Renal cortex interstitium (tissue), 11 donors: ENCODE results near the gene ANKRD40CL. TPM values are rescaled to one million over a fixed set of nuclear protein-coding genes. Genes with fewer than 3 reads are reported as not detected.

Experiments
- DNase-seq, 11 donors: peaks; one replicate each; pipeline ENCODE4 v3.0.0-alpha.2; 2013; ENCODE audit warnings: low read depth in 9 of 11, low spot score in 4 of 11; ENCODE audit errors: extremely low read depth in 1 of 11
- polyA plus RNA-seq, 3 donors: library from polyadenylated mRNA; unstranded; fragments of 120-200 nt; gene quantifications; one replicate each; pipeline ENCODE4 v1.2.1, GENCODE V29; 2013; ENCODE audit not compliant: insufficient read length in 3 of 3

ANKRD40CL gene
- polyA plus RNA-seq, 3 donors: 0.13 to 0.24 (median 0.23) TPM

- DNase-seq: no peak
Observed at GRCh38 chr17:50766222-50767023, 895 bp downstream of the ANKRD40CL start.

- no peak for DNase-seq
Observed at GRCh38 chr17:50765454-50766221, 1.7 kb downstream of the ANKRD40CL start.

- DNase-seq: no peak
Observed at GRCh38 chr17:50764734-50765149, 2.6 kb downstream of the ANKRD40CL start.

DNA sequence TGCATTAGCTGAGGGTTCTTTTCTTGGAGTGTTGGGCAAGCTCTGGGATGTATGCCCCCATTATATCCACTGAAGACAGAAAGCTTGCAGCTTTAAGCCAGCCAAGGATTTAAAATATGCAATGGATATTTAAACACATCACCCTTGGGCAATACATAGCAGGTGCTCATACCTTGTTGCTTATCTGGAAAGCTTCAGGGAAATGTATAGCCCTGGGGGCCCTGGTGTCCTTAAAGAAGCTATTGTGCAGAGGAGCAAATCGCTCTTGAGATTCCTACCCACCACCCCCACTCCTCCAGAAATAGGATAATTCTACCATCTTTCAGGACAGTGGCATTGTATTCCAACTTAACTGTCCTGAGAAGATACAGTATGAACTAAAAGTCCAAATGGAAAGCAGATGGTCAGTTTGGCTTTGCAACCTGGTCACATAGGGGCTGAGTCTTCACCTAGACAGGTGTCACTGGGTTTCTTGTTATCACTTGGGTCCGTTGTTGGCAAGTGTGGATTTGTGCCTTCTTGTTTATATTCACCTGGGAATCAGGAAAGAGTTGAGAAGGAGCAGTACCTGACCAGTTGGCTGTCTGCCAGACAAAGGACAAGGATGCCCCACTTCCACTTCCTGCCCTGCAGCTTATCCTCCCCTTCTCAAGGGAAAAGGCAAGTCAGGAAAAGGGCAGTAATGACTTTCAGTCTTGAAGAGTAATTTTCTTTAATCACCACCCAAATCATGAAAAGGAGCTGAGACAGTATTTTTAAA lies 3.4 kb downstream of the ANKRD40CL start:
- no peak for DNase-seq

- no peak for DNase-seq
Observed at GRCh38 chr17:50762177-50762576, 5.1 kb downstream of the ANKRD40CL start.

- no peak for DNase-seq
Observed at GRCh38 chr17:50758989-50759544, 8.3 kb downstream of the ANKRD40CL start.

DNA sequence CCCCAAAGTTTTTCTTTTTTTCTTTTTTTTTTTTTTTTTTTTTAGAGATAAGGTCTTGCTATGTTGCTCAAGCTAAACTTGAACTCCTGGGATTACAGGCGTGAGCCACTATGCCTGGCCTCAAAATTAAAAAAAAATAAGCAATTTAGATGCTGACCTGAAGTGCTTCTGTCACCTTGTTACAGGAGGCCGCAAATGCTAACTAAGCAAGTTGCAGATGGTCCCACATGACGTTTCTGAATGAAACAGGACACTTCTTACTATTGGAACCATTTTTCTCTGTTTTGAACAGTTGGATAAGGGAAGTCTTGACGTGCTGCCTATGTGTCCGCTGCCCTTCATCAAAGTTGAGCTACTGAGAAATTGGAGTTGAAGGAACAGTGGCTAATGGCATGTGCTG lies 8.8 kb downstream of the ANKRD40CL start:
- no peak for DNase-seq

DNA sequence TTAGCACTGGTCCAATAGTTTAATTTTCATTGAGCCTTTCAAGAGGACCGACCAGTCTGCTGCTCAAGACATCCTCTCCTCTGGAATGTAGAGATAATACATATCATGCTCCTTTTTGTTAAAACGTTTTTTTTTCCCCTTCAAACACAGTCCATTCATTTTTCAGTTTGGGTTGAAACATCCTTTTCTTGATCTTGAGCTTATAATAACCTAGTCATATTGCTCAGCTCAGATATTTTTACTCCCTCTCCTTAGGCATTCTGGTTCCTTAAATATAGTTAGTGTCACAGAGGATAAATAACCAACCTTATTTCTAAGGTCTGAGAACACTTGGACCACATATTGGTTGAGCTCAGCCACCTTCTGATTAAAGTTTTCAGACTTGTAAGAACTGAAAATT lies 12.8 kb downstream of the ANKRD40CL start:
- no peak for DNase-seq

- DNase-seq: no peak
Observed at GRCh38 chr17:50749245-50749644, 18.1 kb downstream of the ANKRD40CL start.

- DNase-seq: no peak
Observed at GRCh38 chr17:50745631-50746030, 21.7 kb downstream of the ANKRD40CL start.

DNA sequence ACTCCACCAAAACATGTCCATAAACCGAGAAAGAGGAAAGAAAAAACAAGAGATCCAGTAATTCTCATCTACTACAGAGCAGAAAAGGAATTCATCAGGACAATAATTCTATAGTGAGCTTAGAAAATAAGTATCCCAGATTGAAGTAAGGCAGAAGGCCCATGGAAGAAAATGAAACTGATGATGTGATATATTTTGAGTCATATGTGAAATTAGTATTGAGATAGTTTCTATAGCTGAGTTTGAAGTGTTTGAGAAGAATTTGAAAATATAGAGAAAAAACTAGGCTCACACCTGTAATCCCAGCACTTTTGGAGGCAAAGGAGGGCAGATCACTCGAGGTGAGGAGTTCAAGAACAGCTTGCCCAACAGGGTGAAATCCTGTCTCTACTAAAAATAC lies 28.2 kb downstream of the ANKRD40CL start:
- no peak for DNase-seq

GRCh38 chr17:50737118-50737698 lies 30.1 kb downstream of the ANKRD40CL start:
- no peak for DNase-seq

- no peak for DNase-seq
Observed at GRCh38 chr17:50735287-50735686, 32.0 kb downstream of the ANKRD40CL start.

- DNase-seq: no peak
Observed at GRCh38 chr17:50731575-50732460, 35.5 kb downstream of the ANKRD40CL start.

GRCh38 chr17:50728881-50729765 lies 38.2 kb downstream of the ANKRD40CL start:
- DNase-seq: no peak

DNA sequence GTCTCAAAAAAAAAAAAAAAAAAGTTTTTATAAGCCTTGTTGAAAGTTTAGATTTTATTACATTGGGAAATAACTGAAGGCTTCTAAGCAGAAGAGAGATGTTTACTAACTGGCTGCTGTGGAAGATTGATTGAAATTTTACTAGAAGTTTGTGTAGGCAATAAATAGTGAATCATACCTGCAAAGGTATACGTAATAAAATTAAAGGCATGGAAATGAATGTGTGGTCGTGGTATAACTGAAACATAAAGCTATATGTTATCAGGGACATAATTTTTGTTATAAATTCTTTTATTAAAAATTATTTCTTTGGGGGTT lies 39.2 kb downstream of the ANKRD40CL start:
- no peak for DNase-seq
